HepG2 (cell line): ENCODE data around the gene GBA2. TPM values are rescaled to one million over a fixed set of nuclear protein-coding genes. Genes with fewer than 3 reads are reported as not detected.

Source experiments
- FOSL1 ChIP-seq: sonication (generic); formaldehyde crosslinking; IDR thresholded peaks from 2 replicates; pipeline ENCODE4 v1.9.0; 2021; ENCODE audit warnings: missing genetic modification reagents, borderline replicate concordance
- FOXC1 ChIP-seq: sonication (generic); formaldehyde crosslinking; IDR thresholded peaks from 2 replicates; pipeline ENCODE4 v1.8.0; 2022; ENCODE audit warnings: mild to moderate bottlenecking, missing genetic modification reagents, borderline replicate concordance
- GATAD2A ChIP-seq: IDR thresholded peaks from 2 replicates; pipeline ENCODE4 v1.6.1; 2016
- RCOR2 ChIP-seq: IDR thresholded peaks from 2 replicates; pipeline ENCODE4 v1.6.1; 2016; ENCODE audit warnings: missing biosample characterization, missing genetic modification reagents
- RFXANK ChIP-seq: IDR thresholded peaks from 2 replicates; pipeline ENCODE4 v1.6.1; 2016
- TRIM24 ChIP-seq: sonication (generic); formaldehyde crosslinking; IDR thresholded peaks from 2 replicates; pipeline ENCODE4 v1.8.0; 2022; ENCODE audit warnings: mild to moderate bottlenecking, missing genetic modification reagents
- ZNF136 ChIP-seq: sonication (generic); formaldehyde crosslinking; IDR thresholded peaks from 2 replicates; pipeline ENCODE4 v1.8.1; 2022; ENCODE audit warnings: low read depth, mild to moderate bottlenecking, moderate library complexity, missing genetic modification reagents
- ZNF251 ChIP-seq: sonication (generic); formaldehyde crosslinking; IDR thresholded peaks from 2 replicates; pipeline ENCODE4 v1.9.0; 2021; ENCODE audit warnings: mild to moderate bottlenecking, missing genetic modification reagents
- ZNF326 ChIP-seq: sonication (generic); formaldehyde crosslinking; IDR thresholded peaks from 2 replicates; pipeline ENCODE4 v1.4.0; 2020; ENCODE audit warnings: missing genetic modification reagents, borderline replicate concordance
- ZSCAN9 ChIP-seq: IDR thresholded peaks from 2 replicates; pipeline ENCODE4 v1.6.1; 2016; ENCODE audit warnings: borderline replicate concordance
- polyA plus RNA-seq, 8 experiments: library from polyadenylated mRNA; depleted of rRNA in 3 of 8; stranded (reverse) in 7 of 8; unstranded in 1 of 8; fragments of >200 nt; fragmentation: Illumina TruSeq in 4 of 8; extraction: Trizol in 4 of 8; gene quantifications; 2 replicates each; pipeline versions ENCODE4 v1.2.1 to v1.2.3, GENCODE V29; 2011 to 2016; ENCODE audit warnings: low read depth in 4 of 8, missing spikeins in 1 of 8, mixed read lengths in 1 of 8; ENCODE audit not compliant: insufficient read depth in 1 of 8
- total RNA-seq, 5 experiments: library from RNA; depleted of rRNA; stranded (reverse); fragments of >200 nt; fragmentation: Illumina TruSeq; extraction: Trizol; gene quantifications; 2 replicates each; pipeline ENCODE4 v1.2.3, GENCODE V29; 2016; ENCODE audit warnings: low read depth in 1 of 5
- TF ChIP-seq, protein P1 (sequence below): sonication (generic); formaldehyde crosslinking; IDR thresholded peaks from 2 replicates; pipeline ENCODE4 v1.8.0; 2022; ENCODE audit warnings: missing genetic modification reagents, mild to moderate bottlenecking, moderate library complexity, borderline replicate concordance
- TF ChIP-seq, protein P2 (sequence below): sonication (generic); formaldehyde crosslinking; conservative IDR thresholded peaks from 2 replicates; pipeline ENCODE4 v1.8.0; 2022; ENCODE audit warnings: low read depth, missing genetic modification reagents
- TF ChIP-seq, protein P3 (sequence below): sonication (generic); formaldehyde crosslinking; IDR thresholded peaks from 2 replicates; pipeline ENCODE4 v1.4.0; 2020; ENCODE audit warnings: missing genetic modification reagents
- TF ChIP-seq, protein P4 (sequence below): sonication (generic); formaldehyde crosslinking; IDR thresholded peaks from 2 replicates; pipeline ENCODE4 v1.5.0; 2020; ENCODE audit warnings: missing genetic modification reagents
- TF ChIP-seq, protein P5 (sequence below): IDR thresholded peaks from 2 replicates; pipeline ENCODE4 v1.4.0; 2020; ENCODE audit warnings: mild to moderate bottlenecking, missing genetic modification reagents
- TF ChIP-seq, protein P6 (sequence below): sonication (generic); formaldehyde crosslinking; IDR thresholded peaks from 2 replicates; pipeline ENCODE4 v1.9.0; 2021; ENCODE audit warnings: missing genetic modification reagents, mild to moderate bottlenecking, borderline replicate concordance

GBA2 gene
- total and polyA plus RNA-seq, 2 of the 13 experiments (the other 11 are each of a cell fraction or from before 2014, with no cell fraction given), result 37.5 to 86.1 TPM

DNA sequence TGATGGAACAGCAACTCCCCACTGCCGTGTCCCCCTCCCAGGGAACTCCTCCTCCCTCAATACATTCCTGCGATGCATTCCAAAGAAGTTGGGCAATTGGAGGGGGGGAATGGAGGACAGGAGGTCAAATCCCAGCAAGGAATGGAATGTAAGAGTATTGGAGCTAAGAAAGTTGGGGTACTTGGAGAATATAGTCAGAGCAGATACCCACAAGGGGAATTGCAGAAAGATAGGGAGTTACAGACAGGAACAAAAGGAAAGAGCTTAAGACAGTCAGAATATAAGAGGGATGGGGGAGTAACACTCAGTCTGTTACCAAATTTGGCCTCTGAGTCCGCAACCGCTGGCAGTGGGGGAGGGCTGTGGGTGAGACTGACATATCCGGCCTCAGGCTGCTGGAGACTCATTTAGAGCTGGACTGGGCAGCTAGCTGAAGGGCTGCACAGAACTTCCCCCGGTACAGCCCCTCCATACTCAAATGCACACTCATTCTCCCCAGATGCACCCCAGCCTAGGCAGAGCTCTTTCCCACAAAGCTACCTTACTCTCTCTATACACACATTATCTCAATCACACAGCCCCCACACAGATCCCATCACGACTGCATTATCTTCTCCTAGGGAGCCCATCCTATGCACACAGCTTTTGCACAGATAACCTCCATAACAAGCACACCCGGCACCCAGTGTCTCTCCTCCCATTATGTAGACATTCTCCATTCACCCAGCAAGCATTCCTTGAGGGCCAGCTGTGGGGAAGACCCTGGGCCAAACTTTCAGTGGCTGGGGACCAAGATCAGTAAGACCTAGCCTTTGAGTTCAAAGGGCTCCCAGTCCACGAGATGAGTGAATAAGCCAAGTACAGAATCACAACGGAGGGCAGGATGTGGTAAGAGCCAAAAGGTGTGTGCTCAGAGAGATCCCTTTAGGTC lies 20.7 kb downstream of the GBA2 start (continued):
- TF ChIP-seq, protein P1, sequence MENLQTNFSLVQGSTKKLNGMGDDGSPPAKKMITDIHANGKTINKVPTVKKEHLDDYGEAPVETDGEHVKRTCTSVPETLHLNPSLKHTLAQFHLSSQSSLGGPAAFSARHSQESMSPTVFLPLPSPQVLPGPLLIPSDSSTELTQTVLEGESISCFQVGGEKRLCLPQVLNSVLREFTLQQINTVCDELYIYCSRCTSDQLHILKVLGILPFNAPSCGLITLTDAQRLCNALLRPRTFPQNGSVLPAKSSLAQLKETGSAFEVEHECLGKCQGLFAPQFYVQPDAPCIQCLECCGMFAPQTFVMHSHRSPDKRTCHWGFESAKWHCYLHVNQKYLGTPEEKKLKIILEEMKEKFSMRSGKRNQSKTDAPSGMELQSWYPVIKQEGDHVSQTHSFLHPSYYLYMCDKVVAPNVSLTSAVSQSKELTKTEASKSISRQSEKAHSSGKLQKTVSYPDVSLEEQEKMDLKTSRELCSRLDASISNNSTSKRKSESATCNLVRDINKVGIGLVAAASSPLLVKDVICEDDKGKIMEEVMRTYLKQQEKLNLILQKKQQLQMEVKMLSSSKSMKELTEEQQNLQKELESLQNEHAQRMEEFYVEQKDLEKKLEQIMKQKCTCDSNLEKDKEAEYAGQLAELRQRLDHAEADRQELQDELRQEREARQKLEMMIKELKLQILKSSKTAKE (CRISPR knock-in tag), result no peak
- TF ChIP-seq ZSCAN9 (CRISPR knock-in tag), result no peak
- no peak for TF ChIP-seq FOXC1 (CRISPR knock-in tag)
- TF ChIP-seq, protein P2, sequence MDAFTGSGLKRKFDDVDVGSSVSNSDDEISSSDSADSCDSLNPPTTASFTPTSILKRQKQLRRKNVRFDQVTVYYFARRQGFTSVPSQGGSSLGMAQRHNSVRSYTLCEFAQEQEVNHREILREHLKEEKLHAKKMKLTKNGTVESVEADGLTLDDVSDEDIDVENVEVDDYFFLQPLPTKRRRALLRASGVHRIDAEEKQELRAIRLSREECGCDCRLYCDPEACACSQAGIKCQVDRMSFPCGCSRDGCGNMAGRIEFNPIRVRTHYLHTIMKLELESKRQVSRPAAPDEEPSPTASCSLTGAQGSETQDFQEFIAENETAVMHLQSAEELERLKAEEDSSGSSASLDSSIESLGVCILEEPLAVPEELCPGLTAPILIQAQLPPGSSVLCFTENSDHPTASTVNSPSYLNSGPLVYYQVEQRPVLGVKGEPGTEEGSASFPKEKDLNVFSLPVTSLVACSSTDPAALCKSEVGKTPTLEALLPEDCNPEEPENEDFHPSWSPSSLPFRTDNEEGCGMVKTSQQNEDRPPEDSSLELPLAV, result no peak
- no peak for TF ChIP-seq TRIM24
- TF ChIP-seq, protein P3, sequence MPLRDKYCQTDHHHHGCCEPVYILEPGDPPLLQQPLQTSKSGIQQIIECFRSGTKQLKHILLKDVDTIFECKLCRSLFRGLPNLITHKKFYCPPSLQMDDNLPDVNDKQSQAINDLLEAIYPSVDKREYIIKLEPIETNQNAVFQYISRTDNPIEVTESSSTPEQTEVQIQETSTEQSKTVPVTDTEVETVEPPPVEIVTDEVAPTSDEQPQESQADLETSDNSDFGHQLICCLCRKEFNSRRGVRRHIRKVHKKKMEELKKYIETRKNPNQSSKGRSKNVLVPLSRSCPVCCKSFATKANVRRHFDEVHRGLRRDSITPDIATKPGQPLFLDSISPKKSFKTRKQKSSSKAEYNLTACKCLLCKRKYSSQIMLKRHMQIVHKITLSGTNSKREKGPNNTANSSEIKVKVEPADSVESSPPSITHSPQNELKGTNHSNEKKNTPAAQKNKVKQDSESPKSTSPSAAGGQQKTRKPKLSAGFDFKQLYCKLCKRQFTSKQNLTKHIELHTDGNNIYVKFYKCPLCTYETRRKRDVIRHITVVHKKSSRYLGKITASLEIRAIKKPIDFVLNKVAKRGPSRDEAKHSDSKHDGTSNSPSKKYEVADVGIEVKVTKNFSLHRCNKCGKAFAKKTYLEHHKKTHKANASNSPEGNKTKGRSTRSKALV (CRISPR knock-in tag), result no peak
- TF ChIP-seq ZNF136 (CRISPR knock-in tag), result no peak
- no peak for TF ChIP-seq FOSL1
- peak; percentile 46; the same call in 1 of the 2 replicates for TF ChIP-seq GATAD2A
- 0 out of 2 replicates have a peak, but pooled peaks have one; percentile 20 for TF ChIP-seq RCOR2
- TF ChIP-seq RFXANK (CRISPR knock-in tag), result no peak
- TF ChIP-seq, protein P4, sequence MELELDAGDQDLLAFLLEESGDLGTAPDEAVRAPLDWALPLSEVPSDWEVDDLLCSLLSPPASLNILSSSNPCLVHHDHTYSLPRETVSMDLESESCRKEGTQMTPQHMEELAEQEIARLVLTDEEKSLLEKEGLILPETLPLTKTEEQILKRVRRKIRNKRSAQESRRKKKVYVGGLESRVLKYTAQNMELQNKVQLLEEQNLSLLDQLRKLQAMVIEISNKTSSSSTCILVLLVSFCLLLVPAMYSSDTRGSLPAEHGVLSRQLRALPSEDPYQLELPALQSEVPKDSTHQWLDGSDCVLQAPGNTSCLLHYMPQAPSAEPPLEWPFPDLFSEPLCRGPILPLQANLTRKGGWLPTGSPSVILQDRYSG (CRISPR knock-in tag), result no peak
- no peak for TF ChIP-seq ZNF251 (CRISPR knock-in tag)
- TF ChIP-seq, protein P5, sequence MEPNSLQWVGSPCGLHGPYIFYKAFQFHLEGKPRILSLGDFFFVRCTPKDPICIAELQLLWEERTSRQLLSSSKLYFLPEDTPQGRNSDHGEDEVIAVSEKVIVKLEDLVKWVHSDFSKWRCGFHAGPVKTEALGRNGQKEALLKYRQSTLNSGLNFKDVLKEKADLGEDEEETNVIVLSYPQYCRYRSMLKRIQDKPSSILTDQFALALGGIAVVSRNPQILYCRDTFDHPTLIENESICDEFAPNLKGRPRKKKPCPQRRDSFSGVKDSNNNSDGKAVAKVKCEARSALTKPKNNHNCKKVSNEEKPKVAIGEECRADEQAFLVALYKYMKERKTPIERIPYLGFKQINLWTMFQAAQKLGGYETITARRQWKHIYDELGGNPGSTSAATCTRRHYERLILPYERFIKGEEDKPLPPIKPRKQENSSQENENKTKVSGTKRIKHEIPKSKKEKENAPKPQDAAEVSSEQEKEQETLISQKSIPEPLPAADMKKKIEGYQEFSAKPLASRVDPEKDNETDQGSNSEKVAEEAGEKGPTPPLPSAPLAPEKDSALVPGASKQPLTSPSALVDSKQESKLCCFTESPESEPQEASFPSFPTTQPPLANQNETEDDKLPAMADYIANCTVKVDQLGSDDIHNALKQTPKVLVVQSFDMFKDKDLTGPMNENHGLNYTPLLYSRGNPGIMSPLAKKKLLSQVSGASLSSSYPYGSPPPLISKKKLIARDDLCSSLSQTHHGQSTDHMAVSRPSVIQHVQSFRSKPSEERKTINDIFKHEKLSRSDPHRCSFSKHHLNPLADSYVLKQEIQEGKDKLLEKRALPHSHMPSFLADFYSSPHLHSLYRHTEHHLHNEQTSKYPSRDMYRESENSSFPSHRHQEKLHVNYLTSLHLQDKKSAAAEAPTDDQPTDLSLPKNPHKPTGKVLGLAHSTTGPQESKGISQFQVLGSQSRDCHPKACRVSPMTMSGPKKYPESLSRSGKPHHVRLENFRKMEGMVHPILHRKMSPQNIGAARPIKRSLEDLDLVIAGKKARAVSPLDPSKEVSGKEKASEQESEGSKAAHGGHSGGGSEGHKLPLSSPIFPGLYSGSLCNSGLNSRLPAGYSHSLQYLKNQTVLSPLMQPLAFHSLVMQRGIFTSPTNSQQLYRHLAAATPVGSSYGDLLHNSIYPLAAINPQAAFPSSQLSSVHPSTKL, result peak; percentile 47
- TF ChIP-seq, protein P6, sequence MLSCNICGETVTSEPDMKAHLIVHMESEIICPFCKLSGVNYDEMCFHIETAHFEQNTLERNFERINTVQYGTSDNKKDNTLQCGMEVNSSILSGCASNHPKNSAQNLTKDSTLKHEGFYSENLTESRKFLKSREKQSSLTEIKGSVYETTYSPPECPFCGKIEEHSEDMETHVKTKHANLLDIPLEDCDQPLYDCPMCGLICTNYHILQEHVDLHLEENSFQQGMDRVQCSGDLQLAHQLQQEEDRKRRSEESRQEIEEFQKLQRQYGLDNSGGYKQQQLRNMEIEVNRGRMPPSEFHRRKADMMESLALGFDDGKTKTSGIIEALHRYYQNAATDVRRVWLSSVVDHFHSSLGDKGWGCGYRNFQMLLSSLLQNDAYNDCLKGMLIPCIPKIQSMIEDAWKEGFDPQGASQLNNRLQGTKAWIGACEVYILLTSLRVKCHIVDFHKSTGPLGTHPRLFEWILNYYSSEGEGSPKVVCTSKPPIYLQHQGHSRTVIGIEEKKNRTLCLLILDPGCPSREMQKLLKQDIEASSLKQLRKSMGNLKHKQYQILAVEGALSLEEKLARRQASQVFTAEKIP (CRISPR knock-in tag), result no peak
- TF ChIP-seq ZNF326 (CRISPR knock-in tag), result no peak
